GM12875 (cell line): Measurements from ENCODE around the gene SLC5A5.

Experiments used
- H3K4me3 ChIP-seq: one replicate; pipeline ENCODE4 v1.5.1; 2011; ENCODE audit warnings: low read depth, low read length, control low read depth
- TF ChIP-seq, protein P1 (sequence below): IDR thresholded peaks from 2 replicates; pipeline ENCODE4 v1.5.1; 2011; ENCODE audit warnings: low read depth, mild to moderate bottlenecking, control low read depth, inconsistent platforms, low read length, moderate library complexity, borderline replicate concordance; ENCODE audit not compliant: insufficient read depth

The SLC5A5 gene

DNA sequence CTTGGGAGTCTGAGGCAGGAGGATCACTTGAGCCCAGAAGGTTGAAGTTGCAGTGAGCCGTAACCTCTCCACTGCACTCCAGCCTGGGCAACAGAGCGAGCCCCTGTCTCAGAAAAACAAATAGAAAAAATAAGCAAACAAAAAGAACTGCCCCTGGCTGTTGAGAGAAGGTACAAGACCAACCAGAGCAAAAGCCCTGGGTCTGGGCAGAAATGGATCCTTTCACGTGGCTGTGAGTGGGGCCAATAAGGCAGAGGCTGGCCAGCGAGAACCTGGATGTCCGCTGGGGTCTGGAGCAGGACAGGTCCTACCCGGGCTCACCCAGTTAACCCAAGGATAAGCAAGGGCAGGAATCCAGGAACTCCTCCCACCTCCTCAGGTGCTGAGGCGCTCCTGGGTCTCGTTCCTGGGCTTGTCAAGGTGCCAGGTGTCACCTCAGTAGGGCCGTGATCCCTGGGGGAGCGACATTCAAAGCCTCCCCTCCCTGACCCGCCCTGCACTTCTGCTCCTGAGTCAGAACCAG, 4.7 kb upstream of the SLC5A5 start:
- H3K4me3 ChIP-seq: no peak overlapping the region
- TF ChIP-seq, protein P1, sequence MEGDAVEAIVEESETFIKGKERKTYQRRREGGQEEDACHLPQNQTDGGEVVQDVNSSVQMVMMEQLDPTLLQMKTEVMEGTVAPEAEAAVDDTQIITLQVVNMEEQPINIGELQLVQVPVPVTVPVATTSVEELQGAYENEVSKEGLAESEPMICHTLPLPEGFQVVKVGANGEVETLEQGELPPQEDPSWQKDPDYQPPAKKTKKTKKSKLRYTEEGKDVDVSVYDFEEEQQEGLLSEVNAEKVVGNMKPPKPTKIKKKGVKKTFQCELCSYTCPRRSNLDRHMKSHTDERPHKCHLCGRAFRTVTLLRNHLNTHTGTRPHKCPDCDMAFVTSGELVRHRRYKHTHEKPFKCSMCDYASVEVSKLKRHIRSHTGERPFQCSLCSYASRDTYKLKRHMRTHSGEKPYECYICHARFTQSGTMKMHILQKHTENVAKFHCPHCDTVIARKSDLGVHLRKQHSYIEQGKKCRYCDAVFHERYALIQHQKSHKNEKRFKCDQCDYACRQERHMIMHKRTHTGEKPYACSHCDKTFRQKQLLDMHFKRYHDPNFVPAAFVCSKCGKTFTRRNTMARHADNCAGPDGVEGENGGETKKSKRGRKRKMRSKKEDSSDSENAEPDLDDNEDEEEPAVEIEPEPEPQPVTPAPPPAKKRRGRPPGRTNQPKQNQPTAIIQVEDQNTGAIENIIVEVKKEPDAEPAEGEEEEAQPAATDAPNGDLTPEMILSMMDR: no peak

DNA sequence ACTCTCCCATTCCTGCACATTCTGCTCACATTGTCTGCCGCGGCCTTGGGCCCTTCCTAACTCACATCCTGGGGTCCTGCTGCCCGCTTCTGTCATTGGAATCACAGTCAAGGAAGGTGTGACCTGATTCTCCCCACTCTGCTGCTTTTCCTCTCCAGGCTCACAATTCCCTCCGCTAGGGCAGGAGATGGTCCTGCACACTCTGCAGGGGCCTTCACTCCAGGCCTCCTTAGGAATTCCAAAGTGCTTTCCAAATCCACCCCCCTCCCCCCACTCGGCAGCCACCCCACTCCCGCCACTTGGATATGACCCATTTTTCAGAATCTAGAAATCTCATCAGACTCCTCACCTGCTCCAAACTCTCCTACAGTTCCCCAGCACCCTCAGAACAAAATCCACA, 3.1 kb upstream of the SLC5A5 start:
- TF ChIP-seq, protein P1: no peak
- H3K4me3 ChIP-seq: no peak overlapping the region

DNA sequence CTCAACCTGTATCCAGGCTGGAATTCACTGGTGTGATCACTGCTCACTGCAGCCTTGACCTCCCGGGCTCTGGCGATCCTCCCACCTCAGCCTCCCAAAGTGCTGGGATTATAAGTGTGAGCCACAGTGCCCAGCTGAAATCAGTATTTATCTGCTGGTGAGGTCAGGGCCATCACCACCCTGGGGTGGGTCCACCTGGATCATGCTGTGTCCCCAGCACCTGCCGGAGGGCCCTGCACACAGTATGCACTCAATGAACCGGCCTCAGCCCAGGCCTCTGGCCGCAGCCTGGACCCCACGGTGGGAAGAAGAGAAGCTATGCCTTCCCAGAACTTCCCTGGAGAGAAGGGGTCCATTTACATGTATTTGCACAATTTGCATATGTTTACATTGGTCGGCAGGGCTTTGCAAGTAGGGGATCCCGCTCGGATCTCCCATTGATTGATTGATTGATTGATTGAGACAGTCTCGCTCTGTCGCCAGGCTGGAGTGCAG, 2.6 kb upstream of the SLC5A5 start:
- TF ChIP-seq, protein P1: no peak
- no peak overlapping the region for H3K4me3 ChIP-seq

DNA sequence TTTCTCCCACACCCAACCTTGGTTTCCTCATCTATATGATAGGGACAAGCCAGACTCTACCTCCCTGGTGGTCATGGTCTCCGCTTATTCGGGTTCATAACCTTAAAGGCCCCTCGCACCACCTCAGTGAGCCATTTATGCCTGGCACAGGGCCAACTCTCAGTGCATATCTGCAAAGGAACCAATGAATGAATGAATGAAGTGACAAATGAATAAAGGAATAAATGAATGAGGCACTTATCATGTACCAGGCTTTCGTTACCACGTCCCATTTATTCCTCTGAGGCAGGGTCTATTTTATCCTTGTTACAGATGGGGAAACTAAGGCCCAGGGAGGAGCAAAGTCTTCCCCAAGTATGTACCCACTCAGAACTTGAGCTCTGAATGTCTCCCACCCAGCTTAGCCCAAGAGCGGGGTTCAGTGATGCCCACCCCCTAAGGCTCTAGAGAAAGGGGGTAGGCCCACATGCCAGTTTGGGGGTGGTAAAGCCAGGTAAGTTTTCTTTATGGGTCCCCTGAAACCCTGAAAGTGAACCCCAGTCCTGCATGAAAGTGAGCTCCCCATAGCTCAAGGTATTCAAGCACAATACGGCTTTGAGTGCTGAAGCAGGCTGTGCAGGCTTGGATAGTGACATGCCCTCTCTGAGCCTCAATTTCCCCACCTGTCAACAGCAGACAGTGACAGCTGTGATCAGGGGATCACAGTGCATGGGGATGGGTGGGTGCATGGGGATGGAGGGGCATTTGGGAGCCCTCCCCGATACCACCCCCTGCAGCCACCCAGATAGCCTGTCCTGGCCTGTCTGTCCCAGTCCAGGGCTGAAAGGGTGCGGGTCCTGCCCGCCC, 490 bp upstream of the SLC5A5 start:
- TF ChIP-seq, protein P1: no peak
- no peak overlapping the region for H3K4me3 ChIP-seq

DNA sequence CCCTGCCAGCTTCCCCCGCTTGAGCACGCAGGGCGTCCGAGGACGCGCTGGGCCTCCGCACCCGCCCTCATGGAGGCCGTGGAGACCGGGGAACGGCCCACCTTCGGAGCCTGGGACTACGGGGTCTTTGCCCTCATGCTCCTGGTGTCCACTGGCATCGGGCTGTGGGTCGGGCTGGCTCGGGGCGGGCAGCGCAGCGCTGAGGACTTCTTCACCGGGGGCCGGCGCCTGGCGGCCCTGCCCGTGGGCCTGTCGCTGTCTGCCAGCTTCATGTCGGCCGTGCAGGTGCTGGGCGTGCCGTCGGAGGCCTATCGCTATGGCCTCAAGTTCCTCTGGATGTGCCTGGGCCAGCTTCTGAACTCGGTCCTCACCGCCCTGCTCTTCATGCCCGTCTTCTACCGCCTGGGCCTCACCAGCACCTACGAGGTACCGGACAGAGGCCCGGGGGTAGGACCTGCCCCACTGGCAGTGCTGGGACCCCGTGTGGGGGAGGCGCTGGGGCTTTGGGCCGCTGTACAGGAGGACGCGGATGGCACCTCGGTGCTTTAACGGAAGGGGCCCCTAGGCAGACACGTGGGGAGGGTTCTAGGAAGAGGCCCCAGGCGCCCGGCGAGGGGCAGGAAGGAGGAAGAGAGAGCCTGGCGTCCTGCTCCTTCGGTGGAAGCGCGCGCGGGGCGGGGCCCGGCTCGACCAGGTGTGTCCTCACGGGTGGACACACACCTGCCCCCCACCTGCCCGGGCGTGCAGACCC, 681 bp downstream of the SLC5A5 start:
- TF ChIP-seq, protein P1: no peak
- no peak overlapping the region for H3K4me3 ChIP-seq

DNA sequence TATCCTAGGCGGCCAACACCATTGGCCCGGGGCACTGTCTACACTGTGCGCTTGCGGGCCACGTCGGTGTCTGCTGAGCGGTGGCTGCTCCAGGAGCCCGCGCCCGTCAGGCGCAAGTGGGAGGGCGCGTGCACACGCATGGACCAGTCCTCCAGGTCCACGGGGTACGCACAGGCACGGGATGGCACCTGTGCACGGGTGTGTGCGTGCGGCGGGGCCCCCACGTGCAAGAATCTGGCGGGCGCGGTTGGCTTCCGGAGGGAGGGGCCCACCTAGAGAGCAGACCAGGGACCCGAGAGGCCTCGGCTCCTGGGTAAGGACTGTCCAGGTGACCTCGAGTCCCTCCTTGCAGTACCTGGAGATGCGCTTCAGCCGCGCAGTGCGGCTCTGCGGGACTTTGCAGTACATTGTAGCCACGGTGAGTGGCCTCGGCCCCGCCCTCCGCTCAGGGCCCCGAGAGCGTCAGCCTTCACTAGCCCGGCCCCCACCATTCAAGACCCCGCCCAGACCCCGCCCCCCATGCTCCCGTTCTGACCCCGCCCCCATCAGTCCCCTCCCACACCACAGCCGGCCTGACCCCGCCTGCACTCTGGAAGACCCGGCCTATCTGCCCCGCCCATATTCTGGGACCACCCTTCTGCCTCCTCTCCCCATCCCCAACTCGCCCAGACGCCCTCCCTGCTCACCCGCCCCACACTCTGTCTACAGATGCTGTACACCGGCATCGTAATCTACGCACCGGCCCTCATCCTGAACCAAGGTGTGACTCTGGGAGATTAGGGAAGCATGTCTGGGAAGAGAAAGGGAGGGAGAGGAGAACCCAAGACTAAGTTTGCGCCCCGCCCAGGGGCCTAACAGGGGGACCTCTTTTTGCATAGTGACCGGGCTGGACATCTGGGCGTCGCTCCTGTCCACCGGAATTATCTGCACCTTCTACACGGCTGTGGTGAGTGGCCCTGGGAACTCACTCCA, 2.3 kb downstream of the SLC5A5 start:
- TF ChIP-seq, protein P1: no peak
- H3K4me3 ChIP-seq: no peak overlapping the region
